MM.1S (cell line): Measurements from ENCODE around the gene SHTN1.

Source experiments
- CTCF ChIP-seq: fragments of 300-600 bp; sonication (generic); IDR thresholded peaks from 2 replicates; pipeline ENCODE4 v1.5.1; 2016; ENCODE audit warnings: antibody characterized with exemption, low read length, mixed read lengths
- EZH2 ChIP-seq: fragments of 300-600 bp; sonication (generic); optimal IDR thresholded peaks from 2 replicates; pipeline ENCODE3; 2017; ENCODE audit warnings: low read depth, mild to moderate bottlenecking, antibody characterized with exemption, low read length, mixed read lengths

GRCh38 chr10:116866987-116867595 is 137.9 kb downstream of the SHTN1 start:
- TF ChIP-seq EZH2 (no peak), CTCF (no peak)
